Liver (tissue), 9 donors: Measurements from ENCODE around the gene NHP2. TPM values are rescaled to one million over a fixed set of nuclear protein-coding genes. Genes with fewer than 3 reads are reported as not detected.

ENCODE experiments used
- DNase-seq: peaks from one replicate; pipeline ENCODE4 v3.0.0-alpha.2; 2017; ENCODE audit warnings: low spot score
- H3K27ac ChIP-seq, 2 donors: one replicate each; pipeline ENCODE4 v1.7.0; 2013; ENCODE audit warnings: inconsistent platforms in 2 of 2, low read length in 2 of 2, control low read depth in 1 of 2, low read depth in 1 of 2, mild to moderate bottlenecking in 1 of 2
- H3K27me3 ChIP-seq, 4 donors: one replicate each; pipeline versions ENCODE4 v1.6.1 to v1.7.0; 2013; ENCODE audit warnings: low read length in 3 of 4, inconsistent platforms in 1 of 4, mild to moderate bottlenecking in 1 of 4, moderate library complexity in 1 of 4; ENCODE audit not compliant: control insufficient read depth in 4 of 4, insufficient read depth in 4 of 4
- H3K36me3 ChIP-seq, 4 donors: one replicate each; pipeline versions ENCODE4 v1.6.1 to v1.7.0; 2013; ENCODE audit warnings: low read length in 3 of 4, mild to moderate bottlenecking in 3 of 4, low read depth in 1 of 4, moderate library complexity in 1 of 4; ENCODE audit not compliant: control insufficient read depth in 4 of 4, insufficient read depth in 3 of 4
- H3K4me1 ChIP-seq, 4 donors: one replicate each; pipeline versions ENCODE4 v1.6.1 to v1.7.0; 2013; ENCODE audit warnings: low read length in 3 of 4, mild to moderate bottlenecking in 3 of 4, moderate library complexity in 1 of 4; ENCODE audit not compliant: control insufficient read depth in 4 of 4, insufficient read depth in 4 of 4
- H3K4me3 ChIP-seq, 3 donors: one replicate each; pipeline versions ENCODE4 v1.6.1 to v1.7.0; 2013; ENCODE audit warnings: low read length in 3 of 3, control low read depth in 1 of 3, low read depth in 1 of 3, mild to moderate bottlenecking in 1 of 3
- H3K9ac ChIP-seq, 2 donors: one replicate each; pipeline ENCODE4 v1.7.0; 2013; ENCODE audit warnings: low read length in 2 of 2, mild to moderate bottlenecking in 2 of 2, moderate library complexity in 2 of 2, control low read depth in 1 of 2, low read depth in 1 of 2
- H3K9me3 ChIP-seq, 4 donors: one replicate each; pipeline versions ENCODE4 v1.6.1 to v1.7.0; 2013; ENCODE audit warnings: low read length in 3 of 4; ENCODE audit not compliant: control insufficient read depth in 4 of 4
- EGR1 ChIP-seq, 2 donors: IDR thresholded peaks; 2 replicates each; pipeline ENCODE4 v1.6.1; 2016 to 2018; ENCODE audit warnings: antibody characterized with exemption in 2 of 2, low read depth in 2 of 2
- FOXA1 ChIP-seq: IDR thresholded peaks from 2 replicates; pipeline ENCODE4 v1.6.1; 2016; ENCODE audit warnings: antibody characterized with exemption
- GABPA ChIP-seq, 2 donors: IDR thresholded peaks in 1 of 2; conservative IDR thresholded peaks in 1 of 2; 2 replicates each; pipeline ENCODE4 v1.6.1; 2016; ENCODE audit warnings: antibody characterized with exemption in 2 of 2, mild to moderate bottlenecking in 1 of 2, moderate library complexity in 1 of 2
- HNF4A ChIP-seq, 2 donors: conservative IDR thresholded peaks; 2 replicates each; pipeline ENCODE4 v1.6.1; 2016; ENCODE audit warnings: antibody characterized with exemption in 2 of 2, mild to moderate bottlenecking in 2 of 2
- HNF4G ChIP-seq: IDR thresholded peaks from 2 replicates; pipeline ENCODE4 v1.6.1; 2016; ENCODE audit warnings: antibody characterized with exemption
- JUND ChIP-seq, 2 donors: IDR thresholded peaks; 2 replicates each; pipeline ENCODE4 v1.6.1; 2016; ENCODE audit warnings: antibody characterized with exemption in 2 of 2
- NR2F2 ChIP-seq: IDR thresholded peaks from 2 replicates; pipeline ENCODE4 v1.6.1; 2016; ENCODE audit warnings: antibody characterized with exemption
- RAD21 ChIP-seq, 2 donors: IDR thresholded peaks; 2 replicates each; pipeline ENCODE4 v1.6.1; 2016; ENCODE audit warnings: antibody characterized with exemption in 2 of 2, mild to moderate bottlenecking in 2 of 2
- RXRA ChIP-seq, 2 donors: IDR thresholded peaks; 2 replicates each; pipeline ENCODE4 v1.6.1; 2017 to 2018; ENCODE audit warnings: antibody characterized with exemption in 2 of 2, mild to moderate bottlenecking in 1 of 2
- SP1 ChIP-seq: IDR thresholded peaks from 2 replicates; pipeline ENCODE4 v1.6.1; 2018; ENCODE audit warnings: antibody characterized with exemption, mild to moderate bottlenecking
- TAF1 ChIP-seq: conservative IDR thresholded peaks from 2 replicates; pipeline ENCODE4 v1.6.1; 2016; ENCODE audit warnings: antibody characterized with exemption, mild to moderate bottlenecking
- WGBS: extraction: QIAGEN DNeasy Blood & Tissue Kit; methylation state at CpG from one replicate; pipeline ENCODE4 v1.1.7; 2013; 5-methylcytosine and 5-hydroxymethylcytosine counted together
- polyA plus RNA-seq, 2 donors: library from polyadenylated mRNA; stranded (reverse) in 1 of 2; unstranded in 1 of 2; fragments of 200-250 nt in 1 of 2; fragments of >200 nt in 1 of 2; fragmentation: Nextera tagmentation in 1 of 2; extraction: Ambion mirVana in 1 of 2; gene quantifications; one replicate each; pipeline versions ENCODE4 v1.2.1 to v1.2.3, GENCODE V29; 2013 to 2015
- total RNA-seq, 2 donors: library from RNA; depleted of rRNA; stranded (reverse); fragments of >200 nt; gene quantifications; one replicate each; pipeline ENCODE4 v1.2.3, GENCODE V29; 2014
- TF ChIP-seq, protein P1 (sequence below): IDR thresholded peaks from 2 replicates; pipeline ENCODE4 v1.6.1; 2016; ENCODE audit warnings: antibody characterized with exemption
- TF ChIP-seq, protein P2 (sequence below): fragments of 150-350 bp; IDR thresholded peaks from 2 replicates; pipeline ENCODE4 v1.5.1; 2017; ENCODE audit warnings: improper control_type of control experiment, low read depth, low read length; ENCODE audit not compliant: missing input control
- TF ChIP-seq, protein P3 (sequence below): IDR thresholded peaks from 2 replicates; pipeline ENCODE4 v1.6.1; 2016; ENCODE audit warnings: antibody characterized with exemption
- donor health status: healthy.
- donor health status: healthy.
- donor health status: healthy.
- donor health status: healthy.
- donor health status: healthy.

Gene NHP2
- total and polyA plus RNA-seq, 4 donors = 44.1 to 124 (median 62.6) TPM

DNA sequence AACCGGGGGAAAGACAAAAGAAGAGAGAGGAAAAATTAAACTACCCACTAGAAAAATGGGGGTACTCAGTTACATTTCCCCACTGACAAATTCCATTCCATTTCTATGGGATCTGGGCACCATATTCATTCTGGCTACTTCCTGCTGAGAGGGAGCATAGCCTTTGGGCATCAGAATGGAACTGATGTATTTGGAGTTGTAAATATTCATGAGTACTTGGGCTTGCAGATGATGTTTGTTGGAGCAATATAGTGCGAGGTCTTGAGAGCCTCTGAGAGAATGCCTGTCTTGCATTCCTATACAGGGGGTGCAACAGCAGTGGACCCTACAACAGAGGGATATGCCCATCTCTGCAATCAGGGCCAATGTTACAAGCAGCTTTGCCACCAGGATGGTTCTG lies 16.8 kb upstream of the NHP2 start (continued):
- no peak for TF ChIP-seq GABPA (IDR thresholded peaks at IDR 0.05 in 1 of 2, conservative IDR thresholded peaks at IDR 0.05 in 1 of 2)

DNA sequence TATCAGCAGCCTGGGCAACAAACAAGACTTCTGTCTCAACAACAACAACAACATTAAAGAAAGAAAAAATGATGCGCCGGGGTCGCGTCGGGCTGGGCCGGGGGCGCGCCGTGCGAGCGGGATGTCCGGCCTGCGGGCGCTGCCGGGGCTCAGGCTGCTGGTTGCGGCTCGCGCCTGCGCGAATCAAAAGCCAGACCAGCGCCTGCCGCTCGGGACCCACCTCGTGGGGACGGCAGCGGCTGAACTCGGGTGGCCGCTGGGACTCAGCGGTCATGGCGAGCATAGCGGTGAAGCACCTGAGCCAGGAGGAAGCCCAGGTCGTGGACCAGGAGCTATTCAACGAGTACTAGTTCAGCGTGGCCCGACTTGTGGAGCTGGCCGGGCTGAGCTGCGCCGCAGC lies 11.9 kb upstream of the NHP2 start:
- TF ChIP-seq, protein P1, sequence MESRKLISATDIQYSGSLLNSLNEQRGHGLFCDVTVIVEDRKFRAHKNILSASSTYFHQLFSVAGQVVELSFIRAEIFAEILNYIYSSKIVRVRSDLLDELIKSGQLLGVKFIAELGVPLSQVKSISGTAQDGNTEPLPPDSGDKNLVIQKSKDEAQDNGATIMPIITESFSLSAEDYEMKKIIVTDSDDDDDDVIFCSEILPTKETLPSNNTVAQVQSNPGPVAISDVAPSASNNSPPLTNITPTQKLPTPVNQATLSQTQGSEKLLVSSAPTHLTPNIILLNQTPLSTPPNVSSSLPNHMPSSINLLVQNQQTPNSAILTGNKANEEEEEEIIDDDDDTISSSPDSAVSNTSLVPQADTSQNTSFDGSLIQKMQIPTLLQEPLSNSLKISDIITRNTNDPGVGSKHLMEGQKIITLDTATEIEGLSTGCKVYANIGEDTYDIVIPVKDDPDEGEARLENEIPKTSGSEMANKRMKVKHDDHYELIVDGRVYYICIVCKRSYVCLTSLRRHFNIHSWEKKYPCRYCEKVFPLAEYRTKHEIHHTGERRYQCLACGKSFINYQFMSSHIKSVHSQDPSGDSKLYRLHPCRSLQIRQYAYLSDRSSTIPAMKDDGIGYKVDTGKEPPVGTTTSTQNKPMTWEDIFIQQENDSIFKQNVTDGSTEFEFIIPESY = no peak
- no peak for TF ChIP-seq NR2F2
- TF ChIP-seq EGR1 (IDR thresholded peaks at IDR 0.05; ENCODE audit: low read depth in 2 of 2) = no peak
- Histone ChIP-seq H3K36me3 (no peaks in the 10 kb centered on the region), H3K27ac (no peak overlapping the region), H3K4me3 (peak overlapping the region in 1 of 3 donors; percentile 22), H3K4me1 (peaks cover 0 to 7% (median 5%) of the 10 kb centered on the region in 4 donors), H3K9me3 (no peaks in the 10 kb centered on the region), H3K27me3 (no peaks in the 10 kb centered on the region), H3K9ac (no peak overlapping the region)
- WGBS = 31% methylated on average over 38 of the region's 38 CpGs
- DNase-seq = no peak

DNA sequence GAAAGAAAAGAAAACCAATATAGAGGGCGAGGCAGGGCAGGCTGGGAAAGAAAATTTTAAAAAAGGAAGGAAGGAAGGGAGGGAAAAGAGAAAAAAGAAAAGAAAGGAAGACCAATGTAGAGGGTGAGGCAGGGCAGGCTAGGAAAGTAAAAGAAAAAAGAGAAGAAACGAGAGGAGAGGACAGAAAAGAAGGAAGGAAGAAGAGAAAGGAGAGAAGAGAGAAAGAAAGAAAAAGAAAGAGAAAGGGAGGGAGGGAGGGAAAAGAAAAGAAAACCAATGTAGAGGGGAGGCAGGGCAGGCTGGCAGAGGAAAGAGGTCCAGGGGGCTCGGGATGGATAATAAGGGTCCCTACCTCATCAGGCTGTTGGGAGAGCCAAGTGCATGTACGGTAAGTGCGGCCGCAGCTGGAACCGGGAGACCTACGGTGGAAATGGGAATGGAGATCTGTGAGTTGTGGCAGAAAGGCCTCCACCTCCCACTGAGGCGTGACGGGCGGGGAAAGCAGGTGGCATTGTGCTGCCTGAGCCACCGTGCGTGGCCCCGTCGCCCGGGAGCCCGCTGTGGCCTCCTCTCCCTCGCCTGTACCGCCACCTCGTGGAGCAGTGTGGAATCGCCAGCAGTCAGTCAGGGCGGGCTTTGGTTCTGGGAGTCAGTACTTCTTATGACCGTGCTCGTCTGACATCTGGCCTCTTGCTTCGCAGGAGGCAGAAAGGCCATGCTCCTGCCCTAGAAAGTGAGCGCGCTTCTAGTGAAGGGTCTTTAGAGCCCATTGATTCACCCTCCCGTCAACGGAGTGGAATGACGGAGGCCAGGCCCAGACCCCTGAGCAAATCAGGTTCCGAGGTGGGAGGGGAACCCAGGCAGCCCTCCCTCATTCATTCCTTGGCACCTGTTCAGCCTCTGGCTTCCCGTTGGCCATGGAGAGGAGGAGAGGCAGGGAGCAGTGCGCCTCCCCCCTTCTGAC lies 10.4 kb upstream of the NHP2 start:
- Histone ChIP-seq H3K4me3 (peak overlapping the region in 1 of 3 donors; percentile 10), H3K36me3 (no peaks in the 10 kb centered on the region), H3K4me1 (peaks cover 0 to 7% (median 5%) of the 10 kb centered on the region in 4 donors), H3K27me3 (no peaks in the 10 kb centered on the region), H3K27ac (no peak overlapping the region), H3K9ac (no peak overlapping the region), H3K9me3 (no peaks in the 10 kb centered on the region)
- TF ChIP-seq RAD21 (IDR thresholded peaks at IDR 0.05) (peak; percentile 95 to 99), RXRA (IDR thresholded peaks at IDR 0.05) (peak in 1 of 2 donors; percentile 20), GABPA (IDR thresholded peaks at IDR 0.05 in 1 of 2, conservative IDR thresholded peaks at IDR 0.05 in 1 of 2) (no peak)
- TF ChIP-seq, protein P2, sequence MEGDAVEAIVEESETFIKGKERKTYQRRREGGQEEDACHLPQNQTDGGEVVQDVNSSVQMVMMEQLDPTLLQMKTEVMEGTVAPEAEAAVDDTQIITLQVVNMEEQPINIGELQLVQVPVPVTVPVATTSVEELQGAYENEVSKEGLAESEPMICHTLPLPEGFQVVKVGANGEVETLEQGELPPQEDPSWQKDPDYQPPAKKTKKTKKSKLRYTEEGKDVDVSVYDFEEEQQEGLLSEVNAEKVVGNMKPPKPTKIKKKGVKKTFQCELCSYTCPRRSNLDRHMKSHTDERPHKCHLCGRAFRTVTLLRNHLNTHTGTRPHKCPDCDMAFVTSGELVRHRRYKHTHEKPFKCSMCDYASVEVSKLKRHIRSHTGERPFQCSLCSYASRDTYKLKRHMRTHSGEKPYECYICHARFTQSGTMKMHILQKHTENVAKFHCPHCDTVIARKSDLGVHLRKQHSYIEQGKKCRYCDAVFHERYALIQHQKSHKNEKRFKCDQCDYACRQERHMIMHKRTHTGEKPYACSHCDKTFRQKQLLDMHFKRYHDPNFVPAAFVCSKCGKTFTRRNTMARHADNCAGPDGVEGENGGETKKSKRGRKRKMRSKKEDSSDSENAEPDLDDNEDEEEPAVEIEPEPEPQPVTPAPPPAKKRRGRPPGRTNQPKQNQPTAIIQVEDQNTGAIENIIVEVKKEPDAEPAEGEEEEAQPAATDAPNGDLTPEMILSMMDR = peak; percentile 99
- WGBS = 11% methylated on average over 33 of the region's 33 CpGs
- peak; percentile 92 for DNase-seq

DNA sequence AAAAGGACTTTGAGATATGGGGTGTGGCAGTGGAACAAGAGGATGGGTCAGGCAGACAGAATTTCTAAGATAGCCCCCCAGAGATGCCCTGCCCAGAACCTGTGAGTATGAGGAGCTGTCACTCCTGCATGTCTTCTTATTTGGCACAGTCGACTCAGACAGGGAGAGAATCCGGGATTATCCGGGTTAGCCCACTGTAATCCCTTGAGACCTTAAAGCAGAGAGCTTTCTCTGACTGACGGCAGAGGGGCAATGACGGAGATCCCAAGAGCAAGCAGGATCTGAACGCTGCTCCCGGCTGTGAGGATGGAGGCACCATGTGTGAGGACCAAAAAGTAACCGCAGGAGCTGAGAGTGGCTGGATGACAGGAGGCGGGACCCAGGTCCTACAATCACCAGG lies 8.8 kb upstream of the NHP2 start:
- Histone ChIP-seq H3K9me3 (no peaks in the 10 kb centered on the region), H3K4me3 (no peak overlapping the region), H3K36me3 (no peaks in the 10 kb centered on the region), H3K27me3 (no peaks in the 10 kb centered on the region), H3K9ac (no peak overlapping the region), H3K27ac (no peak overlapping the region), H3K4me1 (peaks cover 0 to 7% (median 5%) of the 10 kb centered on the region in 4 donors)
- WGBS = 79% methylated on average over 9 of the region's 9 CpGs
- no peak for DNase-seq
- TF ChIP-seq, protein P1 = no peak
- no peak for TF ChIP-seq JUND (IDR thresholded peaks at IDR 0.05)
- TF ChIP-seq FOXA1 = no peak
- no peak for TF ChIP-seq HNF4A (conservative IDR thresholded peaks at IDR 0.05)
- no peak for TF ChIP-seq TAF1
- TF ChIP-seq, protein P3, sequence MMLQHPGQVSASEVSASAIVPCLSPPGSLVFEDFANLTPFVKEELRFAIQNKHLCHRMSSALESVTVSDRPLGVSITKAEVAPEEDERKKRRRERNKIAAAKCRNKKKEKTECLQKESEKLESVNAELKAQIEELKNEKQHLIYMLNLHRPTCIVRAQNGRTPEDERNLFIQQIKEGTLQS = no peak
- TF ChIP-seq, protein P2 = no peak
- TF ChIP-seq SP1 = no peak
- TF ChIP-seq GABPA (IDR thresholded peaks at IDR 0.05 in 1 of 2, conservative IDR thresholded peaks at IDR 0.05 in 1 of 2) = no peak
- no peak for TF ChIP-seq HNF4G
- no peak for TF ChIP-seq EGR1 (IDR thresholded peaks at IDR 0.05; ENCODE audit: low read depth in 2 of 2)
